IPS-18a (cell line): ENCODE results near the gene SELENON.

Experiments
- H3K27ac ChIP-seq: one replicate; pipeline ENCODE4 v1.5.1; 2013; ENCODE audit warnings: low read length
- H3K27me3 ChIP-seq: one replicate; pipeline ENCODE4 v1.6.1; 2013; ENCODE audit warnings: mild to moderate bottlenecking, low read length; ENCODE audit not compliant: control insufficient read depth, insufficient read depth
- H3K36me3 ChIP-seq: one replicate; pipeline ENCODE4 v1.6.1; 2013; ENCODE audit warnings: low read depth, low read length; ENCODE audit not compliant: control insufficient read depth
- H3K4me1 ChIP-seq: one replicate; pipeline ENCODE4 v1.6.1; 2013; ENCODE audit warnings: low read depth, low read length; ENCODE audit not compliant: control insufficient read depth
- H3K4me3 ChIP-seq: one replicate; pipeline ENCODE4 v1.5.1; 2013; ENCODE audit warnings: low read length
- H3K9ac ChIP-seq: one replicate; pipeline ENCODE4 v1.6.1; 2013; ENCODE audit warnings: mild to moderate bottlenecking, low read length, moderate library complexity
- H3K9me3 ChIP-seq: one replicate; pipeline ENCODE4 v1.6.1; 2013; ENCODE audit warnings: low read depth, low read length; ENCODE audit not compliant: control insufficient read depth

Gene SELENON

DNA sequence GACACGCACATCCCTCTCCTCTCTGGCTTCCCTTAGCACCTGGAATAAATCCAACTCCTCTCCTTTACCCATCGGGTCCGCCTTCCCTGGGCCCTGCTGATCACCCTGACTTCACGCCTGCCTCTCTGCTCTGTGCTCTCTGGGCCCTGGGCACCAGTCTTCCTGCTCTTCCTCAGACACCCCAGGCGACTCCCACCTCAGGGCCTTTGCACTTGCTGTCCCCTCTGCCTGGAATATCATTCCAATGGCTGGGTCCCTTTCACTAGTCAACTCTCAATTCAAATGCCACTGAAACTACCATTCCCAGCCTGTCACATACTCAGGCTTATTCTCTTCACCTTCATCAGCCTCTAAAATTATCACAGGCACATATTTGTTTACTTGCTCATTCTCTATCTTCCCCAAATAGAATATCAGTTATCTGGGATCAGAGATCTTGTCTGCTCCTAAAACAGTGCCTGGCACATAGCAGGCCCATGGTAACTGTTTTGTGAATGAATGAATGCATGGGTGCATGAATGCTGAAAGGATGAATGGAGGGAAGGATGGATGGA lies 27.2 kb upstream of the SELENON start:
- H3K4me1 ChIP-seq = no peaks in the 10 kb centered on the region
- H3K36me3 ChIP-seq = no peaks in the 10 kb centered on the region
- H3K9ac ChIP-seq = no peak overlapping the region
- H3K27ac ChIP-seq = no peak overlapping the region
- no peaks in the 10 kb centered on the region for H3K27me3 ChIP-seq
- no peak overlapping the region for H3K4me3 ChIP-seq
- no peaks in the 10 kb centered on the region for H3K9me3 ChIP-seq

DNA sequence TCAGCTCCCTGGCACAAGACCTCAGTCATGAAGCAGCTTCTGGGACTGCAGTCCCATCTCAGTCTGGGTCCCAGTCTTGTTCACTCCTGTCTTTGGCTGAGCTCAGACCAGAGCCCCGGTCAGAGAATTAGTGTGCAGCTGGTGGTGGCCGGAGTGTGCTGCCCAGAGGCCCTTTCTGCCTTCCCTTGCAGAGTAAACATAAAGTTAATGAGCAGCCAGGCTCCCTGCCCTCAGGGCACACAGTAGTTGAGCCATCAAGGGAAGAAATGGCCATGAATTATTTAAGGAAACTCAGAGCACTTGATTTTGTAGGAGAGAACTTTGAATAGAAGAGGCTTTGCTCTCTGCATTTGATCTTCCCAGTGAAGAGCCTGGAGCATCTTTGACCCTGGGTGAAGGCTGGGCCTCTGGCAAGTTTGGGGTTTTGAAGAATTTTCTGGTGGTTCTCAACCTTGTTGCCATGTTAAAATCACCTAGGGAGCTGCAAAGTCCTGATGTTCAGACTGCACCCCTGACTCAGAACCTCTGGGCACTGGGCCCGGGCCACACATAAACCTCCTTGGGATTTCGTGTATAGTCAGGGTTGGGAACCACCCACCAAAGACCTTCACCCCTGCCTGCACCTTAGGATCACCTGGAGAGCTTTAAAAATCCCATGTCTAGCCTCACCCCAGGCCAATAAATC lies 26.4 kb upstream of the SELENON start:
- no peak overlapping the region for H3K4me3 ChIP-seq
- H3K9me3 ChIP-seq = no peaks in the 10 kb centered on the region
- no peaks in the 10 kb centered on the region for H3K4me1 ChIP-seq
- no peak overlapping the region for H3K9ac ChIP-seq
- H3K27me3 ChIP-seq = no peaks in the 10 kb centered on the region
- H3K27ac ChIP-seq = no peak overlapping the region
- H3K36me3 ChIP-seq = no peaks in the 10 kb centered on the region

DNA sequence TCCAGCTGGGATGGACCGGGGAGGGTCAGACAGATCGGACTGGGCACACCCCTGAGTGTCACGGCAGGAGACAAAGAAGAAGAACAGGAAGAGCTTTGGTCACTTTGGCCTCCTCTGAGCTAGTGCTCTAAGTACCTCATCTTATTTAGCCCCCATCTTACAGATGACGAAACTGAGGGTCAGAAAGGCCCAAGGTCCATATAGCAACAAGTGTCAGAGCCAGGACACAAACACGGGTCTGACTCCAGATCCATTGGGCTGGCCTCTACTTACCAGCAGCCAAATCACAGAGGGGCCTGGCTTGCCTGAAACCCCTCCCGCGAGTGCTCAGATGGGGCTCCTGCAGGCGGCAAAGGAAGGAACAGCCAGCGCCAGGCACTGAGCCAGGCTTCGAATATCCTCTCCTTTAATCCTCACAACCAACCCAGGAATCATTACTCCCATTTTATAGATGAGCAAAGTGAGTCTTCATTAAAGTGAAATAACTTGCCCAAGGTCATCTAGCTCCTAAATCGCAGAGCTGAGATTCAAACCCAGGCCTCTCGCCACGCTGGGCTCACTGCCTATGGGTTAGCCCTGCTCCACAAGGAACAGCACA lies 25.7 kb upstream of the SELENON start:
- no peaks in the 10 kb centered on the region for H3K36me3 ChIP-seq
- H3K9me3 ChIP-seq = no peaks in the 10 kb centered on the region
- H3K4me3 ChIP-seq = no peak overlapping the region
- no peaks in the 10 kb centered on the region for H3K4me1 ChIP-seq
- no peak overlapping the region for H3K9ac ChIP-seq
- no peaks in the 10 kb centered on the region for H3K27me3 ChIP-seq
- H3K27ac ChIP-seq = no peak overlapping the region

DNA sequence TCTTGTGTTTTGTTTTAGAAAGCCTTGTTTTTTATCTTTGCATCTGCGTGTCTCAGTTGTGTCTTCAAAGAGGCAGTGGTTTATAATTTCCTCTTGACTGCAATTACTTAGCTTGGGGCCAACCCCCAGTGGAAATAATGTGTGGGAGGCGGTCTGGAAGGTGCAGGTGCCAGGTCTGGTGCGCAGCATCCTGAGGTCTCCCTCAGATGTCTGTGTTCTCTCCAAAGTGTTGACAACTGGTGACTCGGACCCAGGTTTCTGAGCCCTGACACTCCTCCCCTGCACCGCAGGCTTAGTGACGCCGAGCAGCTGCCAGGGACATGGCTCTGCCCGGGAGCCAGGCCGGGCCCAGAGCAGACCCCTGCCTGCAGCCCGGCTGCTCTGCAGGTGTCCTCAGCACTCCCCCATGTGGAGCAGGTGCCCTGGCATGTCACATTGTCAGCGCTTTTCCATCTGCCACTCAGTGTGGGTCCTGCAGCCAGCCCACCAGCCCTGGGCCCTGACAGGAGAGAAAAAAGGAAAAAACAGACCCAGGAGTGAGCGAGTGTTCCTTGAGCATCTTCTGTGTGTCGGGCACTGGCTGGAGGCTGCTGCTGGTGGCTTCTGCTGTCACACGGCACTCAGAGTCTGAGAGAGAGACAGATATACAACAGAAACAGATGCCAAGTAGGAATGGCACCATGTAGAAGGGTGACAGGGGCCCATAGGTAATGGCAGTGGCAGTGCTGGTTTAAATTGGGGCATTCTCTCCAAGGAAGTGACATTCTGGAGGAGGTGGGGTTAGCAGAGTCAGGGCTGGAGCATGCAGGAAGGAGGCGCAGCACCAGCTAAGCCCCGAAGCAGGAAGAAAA lies 24.8 kb upstream of the SELENON start:
- no peak overlapping the region for H3K9ac ChIP-seq
- no peak overlapping the region for H3K4me3 ChIP-seq
- no peaks in the 10 kb centered on the region for H3K36me3 ChIP-seq
- H3K4me1 ChIP-seq = peaks cover 8% of the 10 kb centered on the region
- H3K27me3 ChIP-seq = no peaks in the 10 kb centered on the region
- H3K9me3 ChIP-seq = no peaks in the 10 kb centered on the region
- H3K27ac ChIP-seq = no peak overlapping the region

DNA sequence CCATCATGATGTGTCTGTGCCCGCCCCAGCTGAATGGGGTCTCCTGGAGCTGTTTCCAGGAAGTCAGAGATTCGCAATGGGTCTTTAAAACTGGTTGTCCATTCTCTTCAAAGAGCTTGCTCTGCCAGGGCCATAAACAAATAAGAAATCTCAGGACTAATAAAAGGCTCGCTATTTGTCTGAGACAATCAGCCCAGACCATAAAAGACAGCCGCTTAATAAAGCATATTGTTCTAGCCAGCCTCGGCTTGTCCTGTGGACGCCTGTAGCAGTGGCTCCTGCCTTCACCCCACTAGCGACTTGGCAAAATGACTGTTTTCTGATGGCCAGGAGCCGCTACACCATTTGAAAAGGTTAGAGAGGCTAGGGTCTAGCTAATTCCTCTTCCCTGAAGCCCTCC lies 20.6 kb upstream of the SELENON start:
- Histone ChIP-seq H3K4me3 (no peak overlapping the region), H3K9ac (no peak overlapping the region), H3K9me3 (no peaks in the 10 kb centered on the region), H3K4me1 (peaks cover 19% of the 10 kb centered on the region), H3K27ac (no peak overlapping the region), H3K36me3 (no peaks in the 10 kb centered on the region), H3K27me3 (no peaks in the 10 kb centered on the region)

DNA sequence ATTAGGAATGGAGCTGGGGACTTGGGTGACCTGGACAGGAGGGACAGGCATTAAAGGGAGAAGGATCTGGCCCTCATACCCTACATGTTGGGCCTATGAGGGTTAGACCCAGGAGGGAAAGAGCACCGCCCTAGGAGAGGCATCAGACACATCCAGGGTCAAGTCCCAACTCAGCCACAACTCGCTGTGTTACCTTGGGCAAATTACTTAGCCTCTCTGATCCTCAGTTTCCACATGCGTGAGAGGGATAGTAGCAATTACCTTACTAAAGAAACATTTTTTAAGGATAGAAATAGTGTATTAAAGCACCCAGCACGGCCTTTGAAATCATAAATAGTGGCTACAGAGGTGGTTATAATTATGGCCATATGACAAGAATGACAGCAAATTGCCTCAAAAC lies 20.1 kb upstream of the SELENON start:
- Histone ChIP-seq H3K4me3 (no peak overlapping the region), H3K9me3 (no peaks in the 10 kb centered on the region), H3K27ac (no peak overlapping the region), H3K4me1 (peaks cover 19% of the 10 kb centered on the region), H3K36me3 (no peaks in the 10 kb centered on the region), H3K9ac (no peak overlapping the region), H3K27me3 (no peaks in the 10 kb centered on the region)

DNA sequence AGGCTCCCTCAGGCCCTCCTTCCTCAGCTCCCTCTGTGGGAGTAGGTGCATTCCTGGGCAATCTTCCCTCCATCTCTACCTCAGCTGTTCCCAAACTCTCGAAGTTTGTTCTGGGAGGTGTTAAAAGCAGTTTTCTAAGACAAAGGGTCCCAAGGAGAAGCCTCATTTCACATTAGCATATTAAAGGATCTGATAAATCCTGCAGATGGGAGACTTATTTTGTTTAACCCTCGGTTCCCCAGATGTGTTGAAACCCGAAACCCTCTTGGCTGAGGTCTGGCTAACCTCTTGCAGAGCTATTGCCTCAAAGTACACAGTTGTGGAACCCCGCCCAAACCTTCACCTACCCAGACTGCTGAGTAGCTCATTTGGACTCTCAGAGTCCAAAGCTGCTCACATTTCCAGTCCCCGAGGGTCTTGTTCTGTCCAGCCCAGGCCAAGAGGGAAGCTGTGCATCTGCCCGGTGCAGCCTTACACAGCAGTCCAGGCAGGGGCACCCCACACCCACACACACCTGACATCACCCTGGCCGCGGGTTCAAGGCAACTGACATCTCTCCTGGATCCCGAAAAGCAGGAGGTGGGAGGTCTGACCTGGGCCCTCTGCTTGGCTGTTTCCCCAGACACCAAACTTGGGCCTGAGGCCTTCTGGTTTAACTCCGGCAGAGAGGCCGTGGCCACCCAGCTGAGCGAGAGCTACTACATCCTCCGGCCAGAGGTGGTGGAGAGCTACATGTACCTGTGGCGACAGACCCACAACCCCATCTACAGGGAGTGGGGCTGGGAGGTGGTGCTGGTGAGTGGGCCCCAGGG lies 19.5 kb upstream of the SELENON start:
- no peak overlapping the region for H3K9ac ChIP-seq
- no peak overlapping the region for H3K4me3 ChIP-seq
- H3K36me3 ChIP-seq = no peaks in the 10 kb centered on the region
- H3K9me3 ChIP-seq = no peaks in the 10 kb centered on the region
- peaks cover 19% of the 10 kb centered on the region for H3K4me1 ChIP-seq
- no peaks in the 10 kb centered on the region for H3K27me3 ChIP-seq
- no peak overlapping the region for H3K27ac ChIP-seq

DNA sequence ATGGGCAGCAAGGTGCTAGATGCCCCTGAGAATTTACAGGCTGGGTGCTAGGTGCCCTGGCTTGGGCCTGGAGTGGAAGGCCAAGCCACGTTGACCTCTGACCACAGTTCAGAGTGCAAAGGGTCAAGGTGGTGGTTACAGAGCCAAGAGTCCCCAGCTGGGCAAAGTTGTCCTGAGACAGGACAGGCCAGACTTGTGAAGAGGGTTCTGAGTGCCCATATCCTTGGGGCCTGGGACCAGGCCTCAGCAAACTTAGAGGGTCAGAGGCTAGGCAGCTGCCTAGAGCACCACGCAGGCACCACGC lies 18.9 kb upstream of the SELENON start:
- no peak overlapping the region for H3K9ac ChIP-seq
- peaks cover 19% of the 10 kb centered on the region for H3K4me1 ChIP-seq
- H3K4me3 ChIP-seq = no peak overlapping the region
- H3K27ac ChIP-seq = no peak overlapping the region
- H3K36me3 ChIP-seq = no peaks in the 10 kb centered on the region
- no peaks in the 10 kb centered on the region for H3K27me3 ChIP-seq
- no peaks in the 10 kb centered on the region for H3K9me3 ChIP-seq

DNA sequence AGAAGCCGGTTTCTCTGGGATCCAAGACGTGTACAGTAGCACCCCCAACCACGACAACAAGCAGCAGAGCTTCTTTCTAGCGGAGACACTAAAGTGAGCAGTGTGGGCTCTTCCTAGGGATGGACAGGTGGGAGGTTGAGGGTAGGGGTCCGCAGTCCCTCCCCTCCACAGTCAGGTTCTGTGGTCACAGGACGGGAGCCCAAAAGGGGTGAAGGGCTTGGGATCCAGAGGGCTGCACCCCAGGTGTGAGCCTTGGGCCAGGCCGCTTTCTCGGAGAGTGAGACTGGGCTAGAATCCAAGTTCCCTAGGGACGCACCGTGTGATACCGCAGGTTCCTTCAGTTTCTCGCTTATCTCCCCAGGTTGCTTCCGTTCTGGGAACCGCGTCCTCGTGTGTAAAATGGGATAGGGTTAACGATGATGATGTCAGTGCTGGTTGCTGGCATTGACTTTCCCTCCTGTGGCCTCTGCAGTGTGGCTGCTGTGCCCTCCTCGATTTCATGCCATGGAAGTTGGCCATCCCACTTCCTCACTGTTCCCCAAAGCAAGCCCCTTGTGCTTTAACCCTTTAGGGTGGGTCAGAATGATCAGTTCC lies 17.3 kb upstream of the SELENON start:
- Histone ChIP-seq H3K9me3 (no peaks in the 10 kb centered on the region), H3K9ac (no peak overlapping the region), H3K4me1 (peaks cover 19% of the 10 kb centered on the region), H3K36me3 (no peaks in the 10 kb centered on the region), H3K27me3 (no peaks in the 10 kb centered on the region), H3K4me3 (no peak overlapping the region), H3K27ac (no peak overlapping the region)

DNA sequence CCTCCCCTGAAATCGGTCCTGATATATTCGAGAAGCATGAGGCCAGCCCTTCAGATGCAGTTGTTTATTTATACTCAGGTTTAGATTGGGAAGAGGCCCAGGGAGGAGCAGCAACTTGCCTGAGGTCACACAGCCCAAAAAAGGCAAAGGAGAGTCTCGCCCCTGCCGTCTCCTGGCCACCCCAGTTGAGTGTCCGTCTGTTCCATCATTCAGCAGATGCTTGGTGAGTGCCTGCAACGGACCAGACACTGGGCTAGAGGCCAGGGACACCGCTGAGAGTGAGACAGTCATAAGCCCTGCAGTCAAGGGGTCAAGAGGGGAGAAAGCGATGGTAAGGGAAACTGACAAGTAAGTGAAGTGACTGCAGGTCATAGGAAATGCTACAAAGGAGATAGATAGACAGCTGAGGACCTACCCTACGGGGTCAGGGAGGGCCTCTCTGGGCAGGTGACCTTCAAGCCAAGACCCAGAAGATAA lies 15.4 kb upstream of the SELENON start:
- H3K36me3 ChIP-seq = no peaks in the 10 kb centered on the region
- H3K4me1 ChIP-seq = peaks cover 16% of the 10 kb centered on the region
- no peak overlapping the region for H3K27ac ChIP-seq
- H3K27me3 ChIP-seq = no peaks in the 10 kb centered on the region
- H3K9ac ChIP-seq = no peak overlapping the region
- no peak overlapping the region for H3K4me3 ChIP-seq
- H3K9me3 ChIP-seq = no peaks in the 10 kb centered on the region
